AG08395 (cell line): ENCODE data around the gene ALDH8A1.

ENCODE experiments used
- DNase-seq: peaks from one replicate; pipeline ENCODE4 v3.0.0; 2012; ENCODE audit warnings: mixed read lengths, low spot score

Gene ALDH8A1

GRCh38 chr6:134870677-134871498 lies 79.0 kb downstream of the ALDH8A1 start:
- DNase-seq: no peak

GRCh38 chr6:134868812-134869211 lies 81.1 kb downstream of the ALDH8A1 start:
- no peak for DNase-seq
